Uterus (tissue), 4 donors: ENCODE results near the gene CDKAL1. TPM values are rescaled to one million over a fixed set of nuclear protein-coding genes. Genes with fewer than 3 reads are reported as not detected.

ENCODE experiments used
- DNase-seq, 2 donors: peaks; one replicate each; pipeline ENCODE4 v3.0.0-alpha.2; 2019 to 2020
- H3K27ac ChIP-seq, 2 donors: fragments of 200-600 bp; sonication (generic); 1 replicate in 1 of 2; 2 replicates in 1 of 2; pipeline ENCODE4 v1.5.1; 2016 to 2018
- H3K27me3 ChIP-seq, 2 donors: fragments of 200-600 bp; sonication (generic); one replicate each; pipeline ENCODE4 v1.5.1; 2018 to 2019; ENCODE audit warnings: control low read depth in 1 of 2
- H3K36me3 ChIP-seq, 2 donors: fragments of 200-600 bp; sonication (generic); one replicate each; pipeline ENCODE4 v1.5.1; 2019; ENCODE audit warnings: control low read depth in 1 of 2
- H3K4me1 ChIP-seq, 2 donors: fragments of 200-600 bp; sonication (generic); one replicate each; pipeline ENCODE4 v1.5.1; 2018 to 2019; ENCODE audit warnings: control low read depth in 1 of 2
- H3K4me3 ChIP-seq, 2 donors: fragments of 200-600 bp; sonication (generic); 1 replicate in 1 of 2; 2 replicates in 1 of 2; pipeline ENCODE4 v1.5.1; 2018 to 2019; ENCODE audit warnings: mild to moderate bottlenecking in 1 of 2
- H3K9me3 ChIP-seq, 2 donors: fragments of 200-600 bp; sonication (generic); one replicate each; pipeline ENCODE4 v1.5.1; 2019; ENCODE audit warnings: control low read depth in 1 of 2
- CTCF ChIP-seq, 4 experiments: fragments of 200-600 bp in 2 of 4; fragments of 450-650 bp in 2 of 4; sonication (generic) in 2 of 4; IDR thresholded peaks; one replicate each; pipeline ENCODE4 v1.5.1; 2016 to 2019; ENCODE audit warnings: antibody characterized with exemption in 4 of 4, mild to moderate bottlenecking in 2 of 4, moderate library complexity in 1 of 4
- POLR2A ChIP-seq, 2 donors: fragments of 450-650 bp; IDR thresholded peaks; one replicate each; pipeline ENCODE4 v1.6.1; 2016; ENCODE audit warnings: antibody characterized with exemption in 2 of 2, mild to moderate bottlenecking in 1 of 2, moderate library complexity in 1 of 2
- intact Hi-C: fragments of 100-400 bp; cut with DNase I; formaldehyde crosslinking; loops from one replicate; pipeline ENCODE4 v1.15.1; 2023; ENCODE audit warnings: low total_unique reads
- total RNA-seq, 4 donors: library from RNA; depleted of rRNA in 3 of 4; stranded (reverse); fragments of >200 nt in 3 of 4; gene quantifications; one replicate each; pipeline versions ENCODE4 v1.1.0 to v1.2.4, GENCODE V29; 2014 to 2023
- donor health status: DM: yes; HTN: yes; CAD: no.

CDKAL1 gene
- total RNA-seq, 4 donors from 2014 or later = 5.0 to 51.7 (median 18.9) TPM

- Histone ChIP-seq H3K27me3 (no peaks in the 10 kb centered on the region), H3K4me3 (no peak overlapping the region), H3K9me3 (no peaks in the 10 kb centered on the region), H3K36me3 (no peaks in the 10 kb centered on the region), H3K4me1 (no peaks in the 10 kb centered on the region), H3K27ac (no peak overlapping the region)
- DNase-seq = no peak
- TF ChIP-seq POLR2A (IDR thresholded peaks at IDR 0.05) = no peak
- TF ChIP-seq CTCF (IDR thresholded peaks at IDR 0.05) = no peak
- intact Hi-C loops = no loop called here
These were observed 244.7 kb downstream of the CDKAL1 start for GRCh38 chr6:20778912-20779311.

GRCh38 chr6:20789162-20789561 lies 254.9 kb downstream of the CDKAL1 start:
- no peak overlapping the region for H3K27ac ChIP-seq
- no peak overlapping the region for H3K4me3 ChIP-seq
- intact Hi-C loops = no loop called here
- TF ChIP-seq POLR2A (IDR thresholded peaks at IDR 0.05) (no peak), CTCF (IDR thresholded peaks at IDR 0.05) (peak in 1 of 4 experiments; percentile 32)
- H3K27me3 ChIP-seq = no peaks in the 10 kb centered on the region
- no peaks in the 10 kb centered on the region for H3K36me3 ChIP-seq
- no peaks in the 10 kb centered on the region for H3K4me1 ChIP-seq
- no peaks in the 10 kb centered on the region for H3K9me3 ChIP-seq
- DNase-seq = no peak

GRCh38 chr6:20790032-20790791 lies 256.0 kb downstream of the CDKAL1 start:
- intact Hi-C loops = no loop called here
- no peaks in the 10 kb centered on the region for H3K9me3 ChIP-seq
- H3K36me3 ChIP-seq = no peaks in the 10 kb centered on the region
- no peaks in the 10 kb centered on the region for H3K4me1 ChIP-seq
- H3K4me3 ChIP-seq = no peak overlapping the region
- no peak for TF ChIP-seq POLR2A (IDR thresholded peaks at IDR 0.05)
- TF ChIP-seq CTCF (IDR thresholded peaks at IDR 0.05) = no peak
- no peak overlapping the region for H3K27ac ChIP-seq
- no peaks in the 10 kb centered on the region for H3K27me3 ChIP-seq
- no peak for DNase-seq

GRCh38 chr6:20791074-20791473 lies 256.8 kb downstream of the CDKAL1 start:
- Histone ChIP-seq H3K27ac (no peak overlapping the region), H3K9me3 (no peaks in the 10 kb centered on the region), H3K4me3 (no peak overlapping the region), H3K4me1 (no peaks in the 10 kb centered on the region), H3K27me3 (no peaks in the 10 kb centered on the region), H3K36me3 (no peaks in the 10 kb centered on the region)
- TF ChIP-seq CTCF (IDR thresholded peaks at IDR 0.05) = no peak
- no peak for TF ChIP-seq POLR2A (IDR thresholded peaks at IDR 0.05)
- DNase-seq = no peak
- intact Hi-C loops = no loop called here

- no peaks in the 10 kb centered on the region for H3K36me3 ChIP-seq
- no peak overlapping the region for H3K4me3 ChIP-seq
- DNase-seq = no peak
- H3K9me3 ChIP-seq = no peaks in the 10 kb centered on the region
- H3K4me1 ChIP-seq = no peaks in the 10 kb centered on the region
- no peak overlapping the region for H3K27ac ChIP-seq
- no peaks in the 10 kb centered on the region for H3K27me3 ChIP-seq
- TF ChIP-seq CTCF (IDR thresholded peaks at IDR 0.05) (no peak), POLR2A (IDR thresholded peaks at IDR 0.05) (no peak)
- intact Hi-C loops = no loop called here
These were observed 257.7 kb downstream of the CDKAL1 start for GRCh38 chr6:20791944-20792343.
